Choroid plexus epithelial cell (primary cell): ENCODE results near the gene MRRF.
A peak's percentile ranks its signal among the peaks of the same experiment; 100 is the strongest.

Experiments
- DNase-seq: peaks from one replicate; pipeline ENCODE4 v3.0.0-alpha.2; 2010; ENCODE audit warnings: low read depth
- H3K4me3 ChIP-seq: 2 replicates; pipeline ENCODE4 v1.5.1; 2011; ENCODE audit warnings: low read depth, mild to moderate bottlenecking, control low read depth, low read length, moderate library complexity
- CTCF ChIP-seq: conservative IDR thresholded peaks from 2 replicates; pipeline ENCODE4 v1.5.1; 2011; ENCODE audit warnings: low read depth, mild to moderate bottlenecking, control low read depth, inconsistent platforms, low read length, moderate library complexity

MRRF gene

GRCh38 chr9:122332083-122332482 is 67.4 kb downstream of the MRRF start:
- TF ChIP-seq CTCF, result no peak
- DNase-seq, result no peak
- no peak overlapping the region for H3K4me3 ChIP-seq

GRCh38 chr9:122332644-122333043 is 68.0 kb downstream of the MRRF start:
- no peak for DNase-seq
- no peak for TF ChIP-seq CTCF
- H3K4me3 ChIP-seq, result no peak overlapping the region

- no peak for DNase-seq
- TF ChIP-seq CTCF, result no peak
- no peak overlapping the region for H3K4me3 ChIP-seq
Measured at GRCh38 chr9:122333169-122333808, 68.6 kb downstream of the MRRF start.

GRCh38 chr9:122334916-122335315 is 70.2 kb downstream of the MRRF start:
- H3K4me3 ChIP-seq, result no peak overlapping the region
- TF ChIP-seq CTCF, result peak; percentile 3
- DNase-seq, result peak; percentile 49

GRCh38 chr9:122336189-122336588 is 71.5 kb downstream of the MRRF start:
- no peak for DNase-seq
- TF ChIP-seq CTCF, result no peak

GRCh38 chr9:122336866-122337555 is 72.3 kb downstream of the MRRF start:
- DNase-seq, result no peak
- H3K4me3 ChIP-seq, result no peak overlapping the region
- TF ChIP-seq CTCF, result no peak

More at GRCh38 chr9:122336189-122336588, 71.5 kb downstream of the MRRF start:
- H3K4me3 ChIP-seq, result no peak overlapping the region

GRCh38 chr9:122337556-122337929 is 72.9 kb downstream of the MRRF start:
- no peak overlapping the region for H3K4me3 ChIP-seq
- DNase-seq, result no peak
- TF ChIP-seq CTCF, result no peak
